Activated naive CD8-positive, alpha-beta T cell treated with anti-CD3 and anti-CD28 coated beads, Interleukin-2, amount 50 U/mL, for 24 hours (primary cell): ENCODE data around the gene SLC6A18.

Experiments used
- ATAC-seq: fragments of 150-1000 bp; cut with Tn5 transposase; one replicate; pipeline ENCODE4 v1.10.0; 2021
- DNase-seq: peaks from one replicate; pipeline ENCODE4 v3.0.0; 2021
- H3K27ac Mint-ChIP-seq: one replicate; pipeline ENCODE4 v1.8.0; 2021; ENCODE audit warnings: mild to moderate bottlenecking, mixed read lengths
- H3K27me3 Mint-ChIP-seq: one replicate; pipeline ENCODE4 v1.8.0; 2021; ENCODE audit warnings: mixed read lengths
- H3K36me3 Mint-ChIP-seq: one replicate; pipeline ENCODE4 v1.8.0; 2021; ENCODE audit warnings: low read depth, mixed read lengths
- H3K4me1 Mint-ChIP-seq: one replicate; pipeline ENCODE4 v1.8.0; 2021; ENCODE audit warnings: mixed read lengths
- H3K4me3 Mint-ChIP-seq: one replicate; pipeline ENCODE4 v1.8.0; 2021; ENCODE audit warnings: mild to moderate bottlenecking, moderate library complexity, mixed read lengths
- H3K9me3 Mint-ChIP-seq: one replicate; pipeline ENCODE4 v1.8.0; 2021; ENCODE audit warnings: mixed read lengths

The SLC6A18 gene

GRCh38 chr5:1240496-1241260 lies 15.5 kb downstream of the SLC6A18 start:
- no peaks in the 10 kb centered on the region for H3K4me1 Mint-ChIP-seq
- no peak overlapping the region for H3K4me3 Mint-ChIP-seq
- H3K36me3 Mint-ChIP-seq = peaks cover 2% of the 10 kb centered on the region
- H3K27me3 Mint-ChIP-seq = no peaks in the 10 kb centered on the region
- H3K27ac Mint-ChIP-seq = no peak overlapping the region
- DNase-seq (no peak), ATAC-seq (no peak)
- peaks cover 5% of the 10 kb centered on the region for H3K9me3 Mint-ChIP-seq

GRCh38 chr5:1241509-1242080 lies 16.4 kb downstream of the SLC6A18 start:
- H3K27ac Mint-ChIP-seq = no peak overlapping the region
- no peaks in the 10 kb centered on the region for H3K9me3 Mint-ChIP-seq
- ATAC-seq (no peak), DNase-seq (no peak)
- H3K4me1 Mint-ChIP-seq = no peaks in the 10 kb centered on the region
- H3K4me3 Mint-ChIP-seq = no peak overlapping the region
- H3K27me3 Mint-ChIP-seq = peaks cover 2% of the 10 kb centered on the region
- H3K36me3 Mint-ChIP-seq = no peaks in the 10 kb centered on the region

- no peaks in the 10 kb centered on the region for H3K4me1 Mint-ChIP-seq
- ATAC-seq (no peak), DNase-seq (no peak)
- H3K36me3 Mint-ChIP-seq = no peaks in the 10 kb centered on the region
- no peak overlapping the region for H3K27ac Mint-ChIP-seq
- no peaks in the 10 kb centered on the region for H3K9me3 Mint-ChIP-seq
- H3K4me3 Mint-ChIP-seq = no peak overlapping the region
- H3K27me3 Mint-ChIP-seq = peaks cover 6% of the 10 kb centered on the region
Observed at GRCh38 chr5:1242733-1243486, 17.7 kb downstream of the SLC6A18 start.

- DNase-seq (no peak), ATAC-seq (no peak)
- Mint-ChIP-seq H3K27ac (no peak overlapping the region), H3K27me3 (peaks cover 6% of the 10 kb centered on the region), H3K36me3 (no peaks in the 10 kb centered on the region), H3K4me3 (no peak overlapping the region), H3K9me3 (no peaks in the 10 kb centered on the region), H3K4me1 (no peaks in the 10 kb centered on the region)
Observed at GRCh38 chr5:1243487-1244130, 18.4 kb downstream of the SLC6A18 start.

- ATAC-seq (no peak), DNase-seq (no peak)
- no peaks in the 10 kb centered on the region for H3K9me3 Mint-ChIP-seq
- peaks cover 6% of the 10 kb centered on the region for H3K27me3 Mint-ChIP-seq
- no peaks in the 10 kb centered on the region for H3K36me3 Mint-ChIP-seq
- no peak overlapping the region for H3K27ac Mint-ChIP-seq
- H3K4me3 Mint-ChIP-seq = no peak overlapping the region
- no peaks in the 10 kb centered on the region for H3K4me1 Mint-ChIP-seq
Observed at GRCh38 chr5:1244255-1244654, 19.1 kb downstream of the SLC6A18 start.

- ATAC-seq (no peak), DNase-seq (no peak)
- Mint-ChIP-seq H3K27ac (no peak overlapping the region), H3K27me3 (peaks cover 6% of the 10 kb centered on the region), H3K4me1 (no peaks in the 10 kb centered on the region), H3K36me3 (no peaks in the 10 kb centered on the region), H3K4me3 (no peak overlapping the region), H3K9me3 (no peaks in the 10 kb centered on the region)
Observed at GRCh38 chr5:1244976-1245375, 19.8 kb downstream of the SLC6A18 start.

GRCh38 chr5:1245905-1246576 lies 20.9 kb downstream of the SLC6A18 start:
- H3K4me1 Mint-ChIP-seq = no peaks in the 10 kb centered on the region
- H3K36me3 Mint-ChIP-seq = no peaks in the 10 kb centered on the region
- H3K27me3 Mint-ChIP-seq = peaks cover 6% of the 10 kb centered on the region

GRCh38 chr5:1246711-1247431 lies 21.7 kb downstream of the SLC6A18 start:
- no peak for ATAC-seq

More at GRCh38 chr5:1245905-1246576, 20.9 kb downstream of the SLC6A18 start:
- DNase-seq = no peak
- Mint-ChIP-seq H3K4me3 (no peak overlapping the region), H3K9me3 (no peaks in the 10 kb centered on the region), H3K27ac (no peak overlapping the region)
- no peak for ATAC-seq

GRCh38 chr5:1247811-1248210 lies 22.6 kb downstream of the SLC6A18 start:
- DNase-seq = no peak
- Mint-ChIP-seq H3K36me3 (no peaks in the 10 kb centered on the region), H3K9me3 (no peaks in the 10 kb centered on the region), H3K27me3 (peaks cover 6% of the 10 kb centered on the region), H3K4me3 (no peak overlapping the region), H3K27ac (no peak overlapping the region), H3K4me1 (no peaks in the 10 kb centered on the region)
- no peak for ATAC-seq

More at GRCh38 chr5:1246711-1247431, 21.7 kb downstream of the SLC6A18 start:
- peak; percentile 27 for DNase-seq
- H3K27me3 Mint-ChIP-seq = peaks cover 6% of the 10 kb centered on the region
- no peaks in the 10 kb centered on the region for H3K36me3 Mint-ChIP-seq
- H3K4me1 Mint-ChIP-seq = no peaks in the 10 kb centered on the region
- no peaks in the 10 kb centered on the region for H3K9me3 Mint-ChIP-seq
- H3K4me3 Mint-ChIP-seq = no peak overlapping the region
- no peak overlapping the region for H3K27ac Mint-ChIP-seq

GRCh38 chr5:1249366-1250280 lies 24.4 kb downstream of the SLC6A18 start:
- H3K9me3 Mint-ChIP-seq = no peaks in the 10 kb centered on the region
- no peak overlapping the region for H3K4me3 Mint-ChIP-seq
- peaks cover 6% of the 10 kb centered on the region for H3K27me3 Mint-ChIP-seq
- ATAC-seq = no peak
- DNase-seq = no peak
- H3K4me1 Mint-ChIP-seq = peaks cover 2% of the 10 kb centered on the region
- no peaks in the 10 kb centered on the region for H3K36me3 Mint-ChIP-seq
- no peak overlapping the region for H3K27ac Mint-ChIP-seq

- no peak for ATAC-seq
- no peaks in the 10 kb centered on the region for H3K36me3 Mint-ChIP-seq
Observed at GRCh38 chr5:1251678-1252580, 26.7 kb downstream of the SLC6A18 start.

GRCh38 chr5:1252681-1253080 lies 27.5 kb downstream of the SLC6A18 start:
- no peaks in the 10 kb centered on the region for H3K36me3 Mint-ChIP-seq
- ATAC-seq = no peak
- no peak overlapping the region for H3K4me3 Mint-ChIP-seq

More at GRCh38 chr5:1251678-1252580, 26.7 kb downstream of the SLC6A18 start:
- Mint-ChIP-seq H3K27ac (no peak overlapping the region), H3K27me3 (peaks cover 4% of the 10 kb centered on the region), H3K4me1 (peaks cover 13% of the 10 kb centered on the region), H3K4me3 (no peak overlapping the region), H3K9me3 (no peaks in the 10 kb centered on the region)
- no peak for DNase-seq

More at GRCh38 chr5:1252681-1253080, 27.5 kb downstream of the SLC6A18 start:
- H3K9me3 Mint-ChIP-seq = no peaks in the 10 kb centered on the region
- H3K27me3 Mint-ChIP-seq = peaks cover under 1% of the 10 kb centered on the region
- no peak for DNase-seq
- peaks cover 13% of the 10 kb centered on the region for H3K4me1 Mint-ChIP-seq
- H3K27ac Mint-ChIP-seq = no peak overlapping the region
